Activated CD8-positive, alpha-beta T cell treated with anti-CD3 and anti-CD28 coated beads, Interleukin-2, amount 10 ng/mL, durations not matched to agents 7 days and 5 days (primary cell): ENCODE results near the gene LCN15. TPM values are rescaled to one million over a fixed set of nuclear protein-coding genes. Genes with fewer than 3 reads are reported as not detected.
A peak's percentile ranks its signal among the peaks of the same experiment; 100 is the strongest.

ENCODE experiments used
- ATAC-seq: fragments of 150-1000 bp; cut with Tn5 transposase; one replicate; pipeline ENCODE4 v1.10.0; 2021; ENCODE audit warnings: moderate library complexity
- CTCF ChIA-PET: fragments of 350-600 bp; sonication (Branson Sonifier 250); formaldehyde crosslinking; loops from one replicate; lab custom pipeline; 2021; ENCODE audit warnings: antibody characterized with exemption; lab: Charles Lee
- POLR2A ChIA-PET: fragments of 350-600 bp; sonication (Branson Sonifier 250); formaldehyde crosslinking; loops from one replicate; lab custom pipeline; 2021; ENCODE audit warnings: antibody characterized with exemption; lab: Charles Lee
- DNase-seq: peaks from one replicate; pipeline ENCODE4 v3.0.0-alpha.2; 2020
- H3K27ac Mint-ChIP-seq: one replicate; pipeline ENCODE4 v1.8.0; 2021; ENCODE audit warnings: mild to moderate bottlenecking, mixed read lengths
- H3K27me3 Mint-ChIP-seq: one replicate; pipeline ENCODE4 v1.8.0; 2021; ENCODE audit warnings: low read depth, mixed read lengths
- H3K36me3 Mint-ChIP-seq: one replicate; pipeline ENCODE4 v1.8.0; 2021; ENCODE audit warnings: low read depth, mixed read lengths
- H3K4me1 Mint-ChIP-seq: one replicate; pipeline ENCODE4 v1.8.0; 2021; ENCODE audit warnings: low read depth, mixed read lengths
- H3K4me3 Mint-ChIP-seq: one replicate; pipeline ENCODE4 v1.8.0; 2021; ENCODE audit warnings: mild to moderate bottlenecking, mixed read lengths
- H3K9me3 Mint-ChIP-seq: one replicate; pipeline ENCODE4 v1.8.0; 2022; ENCODE audit warnings: mixed read lengths; ENCODE audit not compliant: insufficient read depth
- total RNA-seq, 2 experiments: library from RNA; stranded (reverse); gene quantifications; one replicate each; pipeline ENCODE4 v1.2.3, GENCODE V29; 2021

LCN15 gene
- total RNA-seq, 2 experiments from 2014 or later = not detected

DNA sequence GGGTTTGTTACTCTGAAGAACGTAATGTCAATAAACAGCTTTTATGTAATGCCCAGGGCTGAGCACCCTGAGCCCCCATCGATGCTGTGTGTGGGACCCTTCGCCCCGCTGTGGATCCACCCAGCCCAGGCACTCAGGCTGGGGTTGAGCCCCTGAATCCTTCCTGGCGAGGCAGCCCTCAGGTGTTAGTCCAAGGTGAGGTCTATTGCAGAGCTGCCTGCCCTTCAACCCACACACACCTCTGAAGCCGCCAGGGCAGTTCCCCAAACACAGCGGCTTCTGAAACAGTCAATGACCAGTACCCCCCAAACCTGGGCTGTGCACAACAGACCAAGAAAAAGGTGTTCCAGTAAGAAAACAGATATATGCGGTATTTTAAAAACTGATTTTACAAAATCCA lies 40.3 kb downstream of the LCN15 start:
- no peak for ATAC-seq
- Mint-ChIP-seq H3K36me3 (peaks cover 44% of the 10 kb centered on the region), H3K27ac (no peak overlapping the region), H3K4me1 (peaks cover 39% of the 10 kb centered on the region), H3K9me3 (no peaks in the 10 kb centered on the region), H3K4me3 (no peak overlapping the region), H3K27me3 (no peaks in the 10 kb centered on the region)
- DNase-seq = no peak
- POLR2A ChIA-PET = interaction anchor here (0.5 kb wide), 1 partner anchor 289 kb away, joined by 3 read pairs; no protein-coding TSS in a partner anchor
- CTCF ChIA-PET = no interaction called here

GRCh38 chr9:136723362-136723976 lies 40.8 kb downstream of the LCN15 start:
- Mint-ChIP-seq H3K27ac (no peak overlapping the region), H3K4me3 (no peak overlapping the region), H3K27me3 (no peaks in the 10 kb centered on the region), H3K9me3 (no peaks in the 10 kb centered on the region), H3K4me1 (peaks cover 41% of the 10 kb centered on the region), H3K36me3 (peaks cover 44% of the 10 kb centered on the region)
- POLR2A ChIA-PET = interaction anchor here (0.5 kb wide), 1 partner anchor 288 kb away, joined by 3 read pairs; no protein-coding TSS in a partner anchor
- no peak for DNase-seq
- CTCF ChIA-PET = no interaction called here
- ATAC-seq = no peak

- CTCF ChIA-PET = no interaction called here
Measured at GRCh38 chr9:136722969-136723356, 41.4 kb downstream of the LCN15 start.

GRCh38 chr9:136722093-136722968 lies 42.0 kb downstream of the LCN15 start:
- no peak overlapping the region for H3K4me3 Mint-ChIP-seq
- ChIA-PET CTCF (no interaction called here), POLR2A (interaction anchor here (1.1 kb wide), 1 partner anchor 8 kb away, joined by 3 read pairs; no protein-coding TSS in a partner anchor)
- H3K4me1 Mint-ChIP-seq = peaks cover 42% of the 10 kb centered on the region
- peaks cover 41% of the 10 kb centered on the region for H3K36me3 Mint-ChIP-seq
- H3K9me3 Mint-ChIP-seq = no peaks in the 10 kb centered on the region
- no peaks in the 10 kb centered on the region for H3K27me3 Mint-ChIP-seq
- no peak overlapping the region for H3K27ac Mint-ChIP-seq
- no peak for ATAC-seq
- DNase-seq = no peak

More at GRCh38 chr9:136722969-136723356, 41.4 kb downstream of the LCN15 start:
- Mint-ChIP-seq H3K27ac (no peak overlapping the region), H3K4me1 (peaks cover 42% of the 10 kb centered on the region), H3K4me3 (no peak overlapping the region), H3K27me3 (no peaks in the 10 kb centered on the region), H3K9me3 (no peaks in the 10 kb centered on the region), H3K36me3 (peaks cover 44% of the 10 kb centered on the region)
- no peak for ATAC-seq
- POLR2A ChIA-PET = no interaction called here
- DNase-seq = no peak

DNA sequence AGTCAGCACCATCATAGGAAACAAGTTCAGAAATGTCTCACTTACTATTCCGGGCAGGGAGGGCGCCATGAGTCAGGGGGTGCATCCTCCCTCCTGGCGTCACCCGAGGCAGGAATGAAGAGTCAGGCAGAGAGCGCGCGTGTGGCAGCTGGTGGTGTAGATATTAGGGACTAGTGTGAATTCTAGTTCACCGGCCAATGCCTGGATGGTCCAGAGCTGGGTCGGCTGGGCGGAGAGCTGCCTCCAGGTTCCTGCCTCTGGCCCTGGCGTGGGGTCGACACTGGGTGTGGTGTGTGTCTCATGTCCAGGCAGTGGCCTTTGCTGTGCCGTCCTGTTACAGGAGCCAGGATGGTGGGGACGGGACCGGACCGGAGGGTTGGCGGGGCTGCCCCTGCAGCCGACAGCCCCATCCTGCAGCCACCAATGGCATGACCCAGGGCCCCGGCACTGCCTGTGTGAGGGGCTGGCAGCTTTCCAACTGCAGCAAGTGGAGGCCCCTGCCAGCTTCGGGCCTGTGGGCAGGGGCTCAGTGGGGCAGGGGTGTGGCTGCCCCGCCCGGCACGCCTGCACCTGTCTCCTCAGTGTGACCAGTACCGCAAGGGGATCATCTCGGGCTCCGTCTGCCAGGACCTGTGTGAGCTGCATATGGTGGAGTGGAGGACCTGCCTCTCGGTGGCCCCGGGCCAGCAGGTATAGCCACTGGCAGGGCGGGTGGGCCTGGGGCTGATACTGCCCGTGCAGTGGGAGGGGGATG lies 42.8 kb downstream of the LCN15 start:
- Mint-ChIP-seq H3K4me3 (no peak overlapping the region), H3K27ac (peak overlapping the region; percentile 21), H3K9me3 (no peaks in the 10 kb centered on the region), H3K27me3 (no peaks in the 10 kb centered on the region), H3K4me1 (peaks cover 38% of the 10 kb centered on the region), H3K36me3 (peaks cover 35% of the 10 kb centered on the region)
- CTCF ChIA-PET = no interaction called here
- POLR2A ChIA-PET = interaction anchor here (1.0 to 1.1 kb wide), 2 partner anchors 7 to 8 kb away, joined by 3 read pairs; no protein-coding TSS in a partner anchor
- no peak for ATAC-seq
- DNase-seq = no peak

DNA sequence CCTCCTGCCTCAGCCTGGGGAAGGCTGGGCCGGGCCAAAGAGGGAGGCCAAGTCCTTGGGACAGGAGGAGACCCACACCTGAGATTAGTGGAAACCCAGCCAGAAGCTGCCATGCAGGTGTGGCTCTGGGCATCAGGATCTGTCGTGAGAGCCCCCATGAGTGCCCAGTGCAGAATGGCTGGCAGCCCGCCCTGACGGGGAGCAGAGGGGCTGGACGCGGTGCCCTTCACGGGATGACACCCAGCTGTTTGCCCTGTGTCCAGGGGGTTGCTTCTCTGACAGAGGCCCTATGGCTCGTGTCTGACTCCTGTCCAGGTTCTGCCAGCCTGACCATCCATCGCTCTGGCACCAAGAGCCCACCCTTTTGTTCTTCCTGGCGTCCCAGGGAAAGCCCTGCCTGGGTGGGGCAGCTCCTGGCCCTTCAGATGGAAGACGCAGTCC lies 43.4 kb downstream of the LCN15 start:
- no peak overlapping the region for H3K4me3 Mint-ChIP-seq
- ATAC-seq = no peak
- H3K9me3 Mint-ChIP-seq = no peaks in the 10 kb centered on the region
- H3K36me3 Mint-ChIP-seq = peaks cover 29% of the 10 kb centered on the region
- DNase-seq = no peak
- CTCF ChIA-PET = interaction anchor here (1.3 kb wide), 1 partner anchor 122 kb away, joined by 3 read pairs; the partner anchor contains the start of gene AJM1
- H3K27me3 Mint-ChIP-seq = no peaks in the 10 kb centered on the region
- H3K4me1 Mint-ChIP-seq = peaks cover 32% of the 10 kb centered on the region
- POLR2A ChIA-PET = interaction anchor here (1.0 kb wide), 1 partner anchor 9 kb away, joined by 3 read pairs; no protein-coding TSS in a partner anchor
- H3K27ac Mint-ChIP-seq = no peak overlapping the region

GRCh38 chr9:136720251-136720897 lies 43.9 kb downstream of the LCN15 start:
- Mint-ChIP-seq H3K27ac (no peak overlapping the region), H3K4me3 (no peak overlapping the region), H3K36me3 (peaks cover 24% of the 10 kb centered on the region), H3K27me3 (no peaks in the 10 kb centered on the region), H3K4me1 (peaks cover 26% of the 10 kb centered on the region), H3K9me3 (no peaks in the 10 kb centered on the region)
- ATAC-seq (no peak), DNase-seq (no peak)
- ChIA-PET POLR2A (no interaction called here), CTCF (interaction anchor here (1.3 kb wide), 1 partner anchor 122 kb away, joined by 3 read pairs; the partner anchor contains the start of gene AJM1)

DNA sequence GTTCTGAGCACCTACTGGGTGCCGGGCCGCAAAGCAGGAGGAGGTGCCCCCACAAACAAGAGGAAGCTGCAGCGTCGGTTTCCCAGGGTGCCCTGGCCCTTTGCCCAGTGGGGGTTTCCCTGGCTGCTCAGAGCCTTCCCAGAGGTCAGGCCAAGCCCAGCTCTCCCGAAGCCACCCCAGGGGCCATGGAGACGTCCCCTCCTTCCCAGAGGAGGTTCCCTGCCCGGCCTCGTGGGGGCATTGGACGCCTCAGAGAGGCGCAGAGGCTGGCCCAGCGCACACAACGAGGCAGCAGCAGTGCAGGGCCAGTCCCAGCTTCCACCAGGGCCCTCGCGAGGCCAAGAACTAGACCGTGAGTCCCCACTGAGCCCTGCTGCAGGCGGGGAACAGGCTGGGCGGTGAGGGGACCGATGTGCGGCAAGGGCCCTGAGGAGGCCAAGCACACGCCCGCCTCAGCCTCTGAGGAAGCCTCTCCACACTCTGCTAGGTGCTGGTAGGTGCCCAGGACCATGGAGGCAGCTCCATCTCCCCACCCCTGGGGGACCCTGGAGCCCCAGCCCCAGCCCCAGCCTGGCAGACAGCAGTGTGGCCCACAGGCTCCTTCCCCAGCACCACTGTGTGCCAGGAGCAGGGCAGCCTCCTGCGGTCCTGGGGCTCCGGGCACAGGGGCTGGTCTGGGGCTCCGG lies 45.0 kb downstream of the LCN15 start:
- no peak for DNase-seq
- Mint-ChIP-seq H3K27ac (peak overlapping the region; percentile 15), H3K36me3 (peaks cover 17% of the 10 kb centered on the region), H3K27me3 (peaks cover 1% of the 10 kb centered on the region), H3K4me1 (peaks cover 21% of the 10 kb centered on the region), H3K4me3 (no peak overlapping the region), H3K9me3 (no peaks in the 10 kb centered on the region)
- ATAC-seq = peak; percentile 14
- ChIA-PET CTCF (interaction anchor here (1.3 kb wide), 1 partner anchor 73 kb away, joined by 4 read pairs; no protein-coding TSS in a partner anchor), POLR2A (interaction anchor here (0.6 to 7.5 kb wide), 3 partner anchors 8 to 37 kb away, joined by 3 to 53 read pairs (median 3); no protein-coding TSS in a partner anchor)

- H3K27me3 Mint-ChIP-seq = peaks cover 8% of the 10 kb centered on the region
- CTCF ChIA-PET = interaction anchor here (1.3 kb wide), 1 partner anchor 74 kb away, joined by 4 read pairs; no protein-coding TSS in a partner anchor
- ATAC-seq (peak; percentile 5), DNase-seq (no peak)
- POLR2A ChIA-PET = interaction anchor here (0.9 to 7.5 kb wide), 2 partner anchors 8 to 22 kb away, joined by 3 to 53 read pairs; no protein-coding TSS in a partner anchor
- H3K4me3 Mint-ChIP-seq = no peak overlapping the region
- H3K9me3 Mint-ChIP-seq = no peaks in the 10 kb centered on the region
- peaks cover 13% of the 10 kb centered on the region for H3K4me1 Mint-ChIP-seq
- no peak overlapping the region for H3K27ac Mint-ChIP-seq
- peaks cover 9% of the 10 kb centered on the region for H3K36me3 Mint-ChIP-seq
Measured at GRCh38 chr9:136718345-136719194, 45.7 kb downstream of the LCN15 start.

- peaks cover 12% of the 10 kb centered on the region for H3K4me1 Mint-ChIP-seq
- ATAC-seq (no peak), DNase-seq (no peak)
- ChIA-PET POLR2A (interaction anchor here (7.5 kb wide), 1 partner anchor 10 kb away, joined by 53 read pairs; no protein-coding TSS in a partner anchor), CTCF (no interaction called here)
- H3K9me3 Mint-ChIP-seq = no peaks in the 10 kb centered on the region
- H3K36me3 Mint-ChIP-seq = peaks cover 4% of the 10 kb centered on the region
- H3K27ac Mint-ChIP-seq = no peak overlapping the region
- peaks cover 12% of the 10 kb centered on the region for H3K27me3 Mint-ChIP-seq
- no peak overlapping the region for H3K4me3 Mint-ChIP-seq
Measured at GRCh38 chr9:136717399-136717798, 46.9 kb downstream of the LCN15 start.
